ENCODE measurements around the gene ENOX1. TPM values are rescaled to one million over a fixed set of nuclear protein-coding genes. Genes with fewer than 3 reads are reported as not detected.
A peak's percentile ranks its signal among the peaks of the same experiment; 100 is the strongest.

Gene ENOX1
- total and polyA plus RNA-seq, 8 donors: 0.23 to 2.0 (median 0.94) TPM

- no peak for TF ChIP-seq CTCF (IDR thresholded peaks at IDR 0.05)
- no peaks in the 10 kb centered on the region for H3K9me3 ChIP-seq
- WGBS, 2 donors: 76 to 78% methylated on average over 1 of the region's 1 CpG
- no peak for DNase-seq
- no peak overlapping the region for H3K4me3 ChIP-seq
- intact Hi-C loops (cut with DNase I): no loop called here
- H3K4me1 ChIP-seq: no peaks in the 10 kb centered on the region
- ATAC-seq: no peak
- H3K27me3 ChIP-seq: no peaks in the 10 kb centered on the region
- no peak overlapping the region for H3K27ac ChIP-seq
- no peak for FAIRE-seq
- no peaks in the 10 kb centered on the region for H3K36me3 ChIP-seq
Observed at GRCh38 chr13:43405457-43405856, 381.3 kb downstream of the ENOX1 start.

- intact Hi-C loops (cut with DNase I): no loop called here
Observed at GRCh38 chr13:43402380-43402779, 384.4 kb downstream of the ENOX1 start.

GRCh38 chr13:43401361-43401760, 385.4 kb downstream of the ENOX1 start:
- Histone ChIP-seq H3K9me3 (no peaks in the 10 kb centered on the region), H3K4me3 (no peak overlapping the region), H3K36me3 (no peaks in the 10 kb centered on the region), H3K4me1 (no peaks in the 10 kb centered on the region), H3K27ac (no peak overlapping the region), H3K27me3 (no peaks in the 10 kb centered on the region)
- ATAC-seq (peak in 1 of 4 donors; percentile 22), DNase-seq (no peak), FAIRE-seq (no peak)
- TF ChIP-seq CTCF (IDR thresholded peaks at IDR 0.05): no peak
- intact Hi-C loops (cut with DNase I): no loop called here
- WGBS, 2 donors: 73 to 75% methylated on average over 4 of the region's 4 CpGs

More at GRCh38 chr13:43402380-43402779, 384.4 kb downstream of the ENOX1 start:
- DNase-seq: no peak
- no peak for ATAC-seq
- 97 to 100% methylated on average over 1 of the region's 1 CpG for WGBS, 2 donors
- Histone ChIP-seq H3K4me1 (no peaks in the 10 kb centered on the region), H3K4me3 (no peak overlapping the region), H3K36me3 (no peaks in the 10 kb centered on the region), H3K27ac (no peak overlapping the region), H3K9me3 (no peaks in the 10 kb centered on the region), H3K27me3 (no peaks in the 10 kb centered on the region)
- FAIRE-seq: no peak
- no peak for TF ChIP-seq CTCF (IDR thresholded peaks at IDR 0.05)

GRCh38 chr13:43397111-43397510, 389.7 kb downstream of the ENOX1 start:
- Histone ChIP-seq H3K36me3 (no peaks in the 10 kb centered on the region), H3K4me3 (no peak overlapping the region), H3K9me3 (no peaks in the 10 kb centered on the region), H3K27me3 (no peaks in the 10 kb centered on the region), H3K4me1 (no peaks in the 10 kb centered on the region), H3K27ac (no peak overlapping the region)
- 85 to 90% methylated on average over 3 of the region's 3 CpGs for WGBS, 2 donors
- FAIRE-seq (no peak), DNase-seq (no peak), ATAC-seq (no peak)
- intact Hi-C loops (cut with DNase I): no loop called here
- no peak for TF ChIP-seq CTCF (IDR thresholded peaks at IDR 0.05)

GRCh38 chr13:43391036-43391435, 395.7 kb downstream of the ENOX1 start:
- WGBS, 2 donors: 62 to 68% methylated on average over 5 of the region's 5 CpGs
- H3K9me3 ChIP-seq: no peaks in the 10 kb centered on the region
- no peak for FAIRE-seq

More at GRCh38 chr13:43391036-43391435, 395.7 kb downstream of the ENOX1 start:
- DNase-seq (no peak), ATAC-seq (no peak)
- H3K27ac ChIP-seq: no peak overlapping the region
- intact Hi-C loops (cut with DNase I): no loop called here
- no peak for TF ChIP-seq CTCF (IDR thresholded peaks at IDR 0.05)
- H3K36me3 ChIP-seq: no peaks in the 10 kb centered on the region
- H3K4me1 ChIP-seq: peaks cover 25 to 40% (median 35%) of the 10 kb centered on the region in 3 donors
- no peak overlapping the region for H3K4me3 ChIP-seq
- H3K27me3 ChIP-seq: no peaks in the 10 kb centered on the region
